Effector memory CD4-positive, alpha-beta T cell (primary cell): ENCODE results near the gene DCXR.
"Not testable (repeated sequence)": the region's sequence is repeated elsewhere in the genome, so short reads cannot be mapped to it uniquely, and the experiment has no call there.

Experiments
- DNase-seq, 3 donors: peaks; one replicate each; pipeline ENCODE4 v3.0.0-alpha.2; 2020
- H3K27ac ChIP-seq: 2 replicates; pipeline ENCODE4 v1.7.0; 2013; ENCODE audit warnings: mild to moderate bottlenecking, low read length, moderate library complexity; ENCODE audit not compliant: insufficient read depth, poor library complexity, severe bottlenecking
- H3K27me3 ChIP-seq: replicated peaks from 2 replicates; pipeline ENCODE4 v1.7.0; 2013; ENCODE audit warnings: mild to moderate bottlenecking, low read length; ENCODE audit not compliant: insufficient read depth, control insufficient read depth, poor library complexity, severe bottlenecking
- H3K36me3 ChIP-seq: 2 replicates; pipeline ENCODE4 v1.7.0; 2013; ENCODE audit warnings: mild to moderate bottlenecking, low read length, moderate library complexity; ENCODE audit not compliant: control insufficient read depth, insufficient read depth
- H3K4me1 ChIP-seq: 2 replicates; pipeline ENCODE4 v1.7.0; 2013; ENCODE audit warnings: low read length, mild to moderate bottlenecking; ENCODE audit not compliant: control insufficient read depth, insufficient read depth, poor library complexity, severe bottlenecking
- H3K4me3 ChIP-seq: 2 replicates; pipeline ENCODE4 v1.7.0; 2013; ENCODE audit warnings: low read length, low read depth, mild to moderate bottlenecking; ENCODE audit not compliant: insufficient read depth, poor library complexity, severe bottlenecking
- H3K9me3 ChIP-seq: 2 replicates; pipeline ENCODE4 v1.7.0; 2013; ENCODE audit warnings: mild to moderate bottlenecking, low read length, moderate library complexity; ENCODE audit not compliant: control insufficient read depth

The DCXR gene

GRCh38 chr17:82048571-82048971, 11.1 kb upstream of the DCXR start:
- DNase-seq, result no peak
- Histone ChIP-seq H3K9me3 (no peaks in the 10 kb centered on the region), H3K27me3 (no peaks in the 10 kb centered on the region), H3K4me1 (peaks cover 23% of the 10 kb centered on the region), H3K27ac (no peak overlapping the region), H3K36me3 (peaks cover 6% of the 10 kb centered on the region), H3K4me3 (no peak overlapping the region)

DNA sequence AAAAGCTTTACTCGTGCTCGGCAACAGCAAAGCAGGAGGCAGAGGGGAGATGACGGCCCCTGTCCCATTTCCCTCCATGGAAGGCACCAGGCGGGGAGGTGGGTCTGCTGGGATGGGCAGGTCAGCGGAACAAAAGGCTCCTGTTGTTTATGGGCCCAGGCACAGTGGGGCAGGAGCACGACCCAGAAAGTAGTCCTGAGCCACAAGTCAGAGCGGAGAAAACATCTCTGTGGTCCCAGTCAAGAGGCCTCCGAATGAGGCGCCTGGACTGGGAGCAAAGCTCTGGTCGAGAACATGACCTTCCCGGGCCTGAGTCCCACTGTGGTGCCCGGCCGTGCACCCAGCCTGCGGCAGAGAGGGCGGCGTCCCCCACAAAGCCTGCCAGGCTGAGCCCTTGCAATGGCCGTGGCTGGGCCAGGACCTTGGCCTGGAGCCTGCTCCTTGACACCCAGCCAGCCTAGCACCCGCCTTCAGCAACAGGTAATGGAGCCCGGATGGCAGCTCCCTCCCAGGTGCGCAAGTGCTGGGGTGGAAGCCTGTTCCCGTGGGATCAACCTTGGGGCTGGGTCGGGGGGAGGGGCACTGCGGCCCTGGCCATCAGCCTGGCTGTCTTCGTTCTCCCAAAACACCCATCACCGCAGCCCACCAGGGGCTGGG, 10.5 kb upstream of the DCXR start:
- Histone ChIP-seq H3K4me3 (no peak overlapping the region), H3K4me1 (peaks cover 18% of the 10 kb centered on the region), H3K9me3 (no peaks in the 10 kb centered on the region), H3K27me3 (no peaks in the 10 kb centered on the region), H3K36me3 (peaks cover 4% of the 10 kb centered on the region), H3K27ac (no peak overlapping the region)
- DNase-seq, result no peak

GRCh38 chr17:82047379-82047778, 9.9 kb upstream of the DCXR start:
- Histone ChIP-seq H3K36me3 (peaks cover 4% of the 10 kb centered on the region), H3K4me1 (peaks cover 12% of the 10 kb centered on the region), H3K9me3 (no peaks in the 10 kb centered on the region), H3K4me3 (no peak overlapping the region), H3K27me3 (no peaks in the 10 kb centered on the region), H3K27ac (no peak overlapping the region)
- no peak for DNase-seq

GRCh38 chr17:82046903-82047302, 9.4 kb upstream of the DCXR start:
- Histone ChIP-seq H3K27ac (no peak overlapping the region), H3K4me3 (no peak overlapping the region), H3K36me3 (peaks cover 4% of the 10 kb centered on the region), H3K27me3 (no peaks in the 10 kb centered on the region), H3K9me3 (no peaks in the 10 kb centered on the region), H3K4me1 (peaks cover 9% of the 10 kb centered on the region)
- DNase-seq, result no peak

DNA sequence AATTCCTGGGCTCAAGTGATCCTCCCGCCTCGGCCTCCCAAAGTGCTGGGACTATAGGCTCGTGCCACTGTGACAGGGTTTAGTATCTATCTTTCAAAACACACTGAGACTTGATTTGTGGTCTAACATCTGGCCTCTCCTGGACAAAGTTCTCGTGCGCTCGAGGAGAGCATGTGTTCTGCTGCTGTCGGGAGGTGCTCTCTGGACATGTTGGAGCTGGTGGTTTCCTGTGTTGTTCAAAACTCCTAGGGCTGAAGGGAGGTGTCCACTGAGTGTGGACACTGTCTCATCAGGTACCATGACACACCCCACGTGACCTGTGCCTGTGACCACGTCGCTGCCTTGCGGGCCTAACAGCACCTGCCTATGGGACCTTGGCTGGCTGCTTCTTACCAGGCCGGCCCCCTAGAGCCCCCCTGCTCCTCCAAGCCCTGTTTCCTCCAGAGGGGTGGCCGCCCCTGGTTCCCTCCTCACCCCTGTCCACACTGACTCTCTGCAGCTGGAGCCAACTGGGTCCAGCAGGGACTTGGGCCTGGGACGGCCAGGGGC, 8.5 kb upstream of the DCXR start:
- H3K36me3 ChIP-seq, result peaks cover 4% of the 10 kb centered on the region
- no peak overlapping the region for H3K4me3 ChIP-seq
- H3K9me3 ChIP-seq, result no peaks in the 10 kb centered on the region
- no peaks in the 10 kb centered on the region for H3K27me3 ChIP-seq
- no peak overlapping the region for H3K27ac ChIP-seq
- H3K4me1 ChIP-seq, result peaks cover 9% of the 10 kb centered on the region
- no peak for DNase-seq

- Histone ChIP-seq H3K9me3 (no peaks in the 10 kb centered on the region), H3K4me1 (no peaks in the 10 kb centered on the region), H3K36me3 (peaks cover 4% of the 10 kb centered on the region), H3K4me3 (no peak overlapping the region), H3K27ac (no peak overlapping the region), H3K27me3 (no peaks in the 10 kb centered on the region)
- DNase-seq, result no peak
Observed at GRCh38 chr17:82043507-82043906, 6.0 kb upstream of the DCXR start.

DNA sequence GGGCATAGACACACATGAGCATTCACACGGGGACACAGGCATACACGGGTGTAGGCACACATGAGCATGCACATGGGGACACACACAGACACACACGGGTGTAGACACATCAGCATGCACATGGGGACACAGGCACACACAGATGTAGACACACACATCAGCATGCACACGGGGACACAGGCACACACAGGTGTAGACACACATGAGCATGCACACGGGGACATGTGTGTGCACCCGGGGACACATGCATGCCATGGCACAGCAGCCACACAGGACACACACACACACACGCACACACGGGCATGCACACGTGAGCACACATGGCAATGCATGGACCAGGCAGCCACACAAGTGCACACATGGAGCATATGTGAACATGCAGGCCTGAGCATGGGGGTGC, 5.2 kb upstream of the DCXR start:
- Histone ChIP-seq H3K27me3 (no peaks in the 10 kb centered on the region), H3K4me3 (no peak overlapping the region), H3K27ac (no peak overlapping the region), H3K9me3 (no peaks in the 10 kb centered on the region), H3K36me3 (peaks cover 4% of the 10 kb centered on the region), H3K4me1 (no peaks in the 10 kb centered on the region)
- no peak for DNase-seq

- Histone ChIP-seq H3K9me3 (no peaks in the 10 kb centered on the region), H3K27me3 (no peaks in the 10 kb centered on the region), H3K4me3 (no peak overlapping the region), H3K36me3 (no peaks in the 10 kb centered on the region), H3K4me1 (peaks cover 7% of the 10 kb centered on the region), H3K27ac (no peak overlapping the region)
- no peak for DNase-seq
Observed at GRCh38 chr17:82041144-82041814, 3.8 kb upstream of the DCXR start.

DNA sequence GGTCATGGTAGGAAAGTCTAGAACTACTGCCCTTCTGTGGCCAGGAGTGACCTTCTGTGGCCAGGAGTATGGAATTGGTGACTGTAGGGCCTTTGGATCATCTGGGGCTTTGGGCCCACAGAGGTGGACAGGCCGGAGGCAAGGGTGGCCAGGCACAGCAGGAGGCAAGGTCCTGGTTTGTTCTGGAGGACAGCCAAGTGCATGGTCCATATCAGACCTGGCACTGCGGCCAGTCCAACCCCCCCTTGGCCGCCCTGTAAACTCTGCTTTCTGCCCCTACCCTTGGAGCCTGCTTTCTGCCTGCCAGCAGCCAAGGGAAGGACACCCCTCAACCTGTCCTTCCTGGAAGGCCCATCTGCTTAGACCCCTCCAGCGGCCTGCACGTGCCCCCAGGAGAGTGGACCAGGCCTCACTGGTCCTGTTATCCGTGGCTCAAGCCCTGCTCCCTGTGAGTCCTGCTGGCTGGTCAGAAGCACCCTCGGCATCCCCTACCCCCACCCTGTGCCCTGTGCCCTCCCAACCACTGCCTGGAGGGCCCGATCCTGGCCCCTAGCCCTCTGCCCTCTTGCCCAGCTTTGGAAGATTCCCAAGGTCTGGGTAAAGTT, 2.3 kb upstream of the DCXR start:
- Histone ChIP-seq H3K4me3 (no peak overlapping the region), H3K27me3 (no peaks in the 10 kb centered on the region)
- no peak for DNase-seq

DNA sequence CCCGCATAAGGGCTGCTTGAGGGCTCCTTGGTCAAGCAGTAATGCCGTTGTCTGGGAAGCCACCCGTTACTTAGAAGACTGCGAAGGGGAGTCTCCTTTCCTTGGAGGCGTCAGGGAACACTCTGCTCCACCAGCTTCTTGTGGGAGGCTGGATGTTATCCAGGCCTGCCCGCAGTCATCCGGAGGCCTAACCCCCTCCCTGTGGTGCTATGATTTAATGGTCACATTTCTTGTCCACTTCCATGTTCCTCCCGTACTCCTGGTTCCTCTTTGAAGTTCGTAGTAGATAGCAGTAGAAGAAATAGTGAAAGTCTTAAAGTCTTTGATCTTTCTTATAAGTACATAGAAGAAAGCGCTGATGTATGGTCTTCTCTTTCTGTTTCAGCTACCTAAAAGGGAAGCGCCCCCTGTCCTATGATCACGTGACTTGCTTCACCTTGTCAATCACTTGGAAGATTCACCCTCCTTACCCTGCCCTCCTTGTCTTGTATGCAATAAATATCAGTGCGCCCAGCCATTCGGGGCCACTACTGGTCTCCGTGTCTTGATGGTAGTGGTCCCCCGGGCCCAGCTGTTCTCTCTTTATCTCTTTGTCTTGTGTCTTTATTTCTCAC, 1.4 kb upstream of the DCXR start:
- not testable (repeated sequence) for DNase-seq, H3K9me3 ChIP-seq, H3K27me3 ChIP-seq, H3K27ac ChIP-seq, H3K4me3 ChIP-seq, H3K36me3 ChIP-seq
- H3K4me1 ChIP-seq, result peaks cover 16% of the 10 kb centered on the region

More for the DNA sequence above, 2.3 kb upstream of the DCXR start:
- H3K4me1 ChIP-seq, result peaks cover 16% of the 10 kb centered on the region
- H3K36me3 ChIP-seq, result no peaks in the 10 kb centered on the region
- H3K9me3 ChIP-seq, result no peaks in the 10 kb centered on the region
- no peak overlapping the region for H3K27ac ChIP-seq
